ENCODE results near the gene IL16.

Gene IL16

DNA sequence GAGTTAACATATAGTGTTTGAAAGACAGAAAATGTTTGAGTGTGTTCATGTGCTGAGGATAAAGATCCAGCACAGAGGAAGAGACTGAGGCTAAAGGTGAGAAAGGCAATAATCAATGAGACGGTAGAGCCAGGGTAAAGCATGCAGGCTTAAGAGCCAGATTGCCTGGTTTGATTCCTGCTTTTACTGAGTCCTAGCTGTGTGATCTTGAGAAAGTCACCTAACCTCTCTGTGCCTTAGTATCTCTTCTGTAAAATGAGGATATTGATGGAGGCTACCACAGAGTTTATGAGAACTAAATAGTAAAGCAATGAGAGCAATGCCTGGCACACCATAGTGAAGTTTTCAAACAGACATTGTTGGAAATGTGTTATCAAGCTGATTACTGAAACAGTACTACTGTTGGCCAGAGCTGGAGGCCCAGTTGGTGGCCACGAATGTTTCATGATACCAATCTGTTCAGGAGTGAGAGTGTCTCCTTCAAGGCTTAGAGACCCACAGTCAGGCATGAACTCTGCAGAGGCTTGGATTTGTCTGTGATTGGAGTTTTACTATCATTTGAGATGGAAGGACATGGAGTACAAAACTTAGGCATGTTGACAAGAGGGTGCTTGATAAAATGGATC lies 26.8 kb downstream of the IL16 start:
- no peak for TF ChIP-seq JUND (IDR thresholded peaks at IDR 0.05; ENCODE audit: low read depth)
- DNase-seq (ENCODE audit: low read depth in 1 of 2, low spot score in 1 of 2) = no peak
- in situ Hi-C loops (cut with HindIII; ENCODE audit: low pct_unique_long_range_greater_than_20kb, low sequenced_read_pairs) = no loop called here

DNA sequence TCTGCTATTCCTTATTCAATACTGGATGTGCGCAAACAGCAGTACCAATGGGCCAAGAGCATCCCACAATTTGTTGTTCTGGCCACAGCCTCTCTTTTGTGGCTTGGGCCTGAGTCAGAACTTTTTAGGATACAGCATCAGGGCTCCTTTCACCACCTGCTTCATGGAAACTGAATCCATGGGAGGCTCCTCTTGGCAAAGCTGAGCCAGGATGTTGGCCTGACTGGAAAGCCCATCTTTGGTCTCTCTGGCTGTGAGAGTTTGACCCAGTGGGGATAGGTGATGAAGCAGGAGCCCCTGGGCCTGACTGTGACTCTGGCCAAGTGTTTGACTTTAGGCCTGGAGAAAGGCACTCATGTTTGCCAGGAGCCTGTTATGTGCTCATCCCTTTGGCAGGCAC lies 27.6 kb downstream of the IL16 start:
- no peak for TF ChIP-seq JUND (IDR thresholded peaks at IDR 0.05; ENCODE audit: low read depth)
- in situ Hi-C loops (cut with HindIII; ENCODE audit: low pct_unique_long_range_greater_than_20kb, low sequenced_read_pairs) = no loop called here
- no peak for DNase-seq (ENCODE audit: low read depth in 1 of 2, low spot score in 1 of 2)

- in situ Hi-C loops (cut with HindIII; ENCODE audit: low pct_unique_long_range_greater_than_20kb, low sequenced_read_pairs) = no loop called here
- no peak for TF ChIP-seq JUND (IDR thresholded peaks at IDR 0.05; ENCODE audit: low read depth)
- no peak for DNase-seq (ENCODE audit: low read depth in 1 of 2, low spot score in 1 of 2)
Observed at GRCh38 chr15:81225161-81225671, 28.5 kb downstream of the IL16 start.

- DNase-seq (ENCODE audit: low read depth in 1 of 2, low spot score in 1 of 2) = no peak
- in situ Hi-C loops (cut with HindIII; ENCODE audit: low pct_unique_long_range_greater_than_20kb, low sequenced_read_pairs) = no loop called here
- no peak for TF ChIP-seq JUND (IDR thresholded peaks at IDR 0.05; ENCODE audit: low read depth)
Observed at GRCh38 chr15:81227716-81228115, 31.0 kb downstream of the IL16 start.

DNA sequence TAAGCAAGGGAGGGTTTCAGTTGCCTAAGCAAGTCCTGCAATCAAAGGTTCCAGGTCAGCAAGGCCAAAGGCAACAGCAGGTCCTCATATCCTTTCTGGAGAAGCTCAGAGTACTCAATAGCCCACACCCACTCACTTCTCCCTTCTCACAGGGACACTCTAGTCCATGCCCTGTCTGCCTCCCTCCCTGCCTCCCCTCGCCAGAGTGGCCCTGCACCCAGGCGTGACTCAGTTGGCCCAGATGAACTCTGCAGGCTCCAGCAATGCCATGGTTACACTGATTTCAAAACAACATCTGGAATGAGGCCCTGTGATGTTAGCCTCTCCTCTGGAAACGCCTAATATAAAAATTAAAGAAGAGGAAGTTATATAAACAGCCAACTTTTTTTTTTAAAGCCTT lies 32.9 kb downstream of the IL16 start:
- no peak for TF ChIP-seq JUND (IDR thresholded peaks at IDR 0.05; ENCODE audit: low read depth)
- no peak for DNase-seq (ENCODE audit: low read depth in 1 of 2, low spot score in 1 of 2)
- in situ Hi-C loops (cut with HindIII; ENCODE audit: low pct_unique_long_range_greater_than_20kb, low sequenced_read_pairs) = no loop called here

DNA sequence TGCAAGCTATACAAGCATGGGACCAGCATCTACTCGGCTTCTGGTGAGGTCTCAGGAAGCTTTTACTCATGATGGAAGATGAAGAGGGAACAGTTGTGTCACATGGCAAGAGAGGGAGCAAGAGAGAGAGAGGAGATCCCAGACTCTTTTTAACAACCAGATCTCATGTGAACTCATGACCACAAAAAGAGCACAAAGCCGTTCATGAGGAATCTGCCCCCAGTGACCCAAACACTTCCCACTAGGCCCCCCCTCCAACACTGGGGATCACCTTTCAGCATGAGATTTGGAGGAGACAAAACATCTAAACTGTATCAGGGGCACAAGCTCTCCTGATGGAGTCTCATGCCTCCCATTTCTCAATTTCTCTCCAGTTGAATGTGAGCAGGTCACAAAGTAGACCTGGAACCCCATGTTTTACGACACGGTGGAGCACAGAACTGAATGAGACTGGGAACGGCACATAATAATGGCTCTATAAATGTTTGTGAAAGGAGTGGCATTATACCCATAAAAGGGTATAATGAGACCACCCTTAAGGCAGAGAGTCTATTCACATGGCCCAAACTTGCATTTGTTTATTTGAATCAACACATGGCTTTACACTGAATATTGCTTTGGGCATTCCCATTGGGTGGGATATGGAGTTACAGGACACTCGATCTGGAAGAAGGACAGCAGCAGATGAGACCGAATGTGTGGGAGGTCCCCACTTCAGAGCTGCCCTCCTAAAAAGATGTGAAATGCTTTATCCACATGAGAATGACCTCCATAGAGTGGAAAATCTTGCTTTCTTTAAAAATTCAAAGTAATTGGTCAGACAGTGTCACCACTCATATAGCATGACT lies 38.8 kb downstream of the IL16 start:
- no peak for TF ChIP-seq JUND (IDR thresholded peaks at IDR 0.05; ENCODE audit: low read depth)
- no peak for DNase-seq (ENCODE audit: low read depth in 1 of 2, low spot score in 1 of 2)
- in situ Hi-C loops (cut with HindIII; ENCODE audit: low pct_unique_long_range_greater_than_20kb, low sequenced_read_pairs) = no loop called here

DNA sequence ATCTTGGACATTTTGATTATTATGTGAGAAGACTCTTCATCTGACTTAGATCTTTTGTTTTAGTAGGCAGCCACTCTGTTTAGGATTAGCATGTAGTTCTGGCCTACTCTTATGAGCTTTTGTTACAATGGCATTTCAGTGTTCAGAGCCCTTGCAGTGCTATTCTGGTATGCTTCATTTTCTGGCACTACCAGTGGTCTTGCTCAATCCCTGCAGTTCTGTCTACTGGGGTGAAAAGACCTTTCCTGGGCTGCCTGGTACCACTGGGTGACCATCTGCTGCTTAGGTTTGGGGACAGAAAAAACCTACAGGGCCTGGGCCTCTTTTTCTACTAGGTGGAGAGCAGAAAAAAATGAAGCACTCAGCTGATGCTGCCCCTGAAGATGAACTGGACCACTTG lies 42.5 kb downstream of the IL16 start:
- in situ Hi-C loops (cut with HindIII; ENCODE audit: low pct_unique_long_range_greater_than_20kb, low sequenced_read_pairs) = no loop called here
- no peak for DNase-seq (ENCODE audit: low read depth in 1 of 2, low spot score in 1 of 2)
- TF ChIP-seq JUND (IDR thresholded peaks at IDR 0.05; ENCODE audit: low read depth) = no peak

DNA sequence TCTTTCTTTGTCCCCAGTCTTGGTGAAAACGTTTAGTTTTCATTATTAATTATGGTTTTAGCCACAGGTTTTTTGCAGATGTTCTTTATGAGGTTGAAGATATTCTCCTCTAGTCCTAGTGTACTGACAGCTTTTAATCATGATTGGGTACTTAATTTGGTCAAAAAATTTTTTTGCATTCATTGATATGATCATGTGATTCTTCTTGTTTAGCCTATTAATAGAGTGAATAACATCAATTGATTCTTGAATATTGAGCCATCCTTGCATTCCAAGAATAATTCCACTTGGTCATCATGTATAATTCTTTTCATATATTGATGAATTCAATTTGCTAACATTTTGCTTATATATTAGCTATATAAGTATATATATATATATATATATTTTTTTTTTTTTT lies 46.1 kb downstream of the IL16 start:
- TF ChIP-seq JUND (IDR thresholded peaks at IDR 0.05; ENCODE audit: low read depth) = no peak
- no peak for DNase-seq (ENCODE audit: low read depth in 1 of 2, low spot score in 1 of 2)
- in situ Hi-C loops (cut with HindIII; ENCODE audit: low pct_unique_long_range_greater_than_20kb, low sequenced_read_pairs) = no loop called here

DNA sequence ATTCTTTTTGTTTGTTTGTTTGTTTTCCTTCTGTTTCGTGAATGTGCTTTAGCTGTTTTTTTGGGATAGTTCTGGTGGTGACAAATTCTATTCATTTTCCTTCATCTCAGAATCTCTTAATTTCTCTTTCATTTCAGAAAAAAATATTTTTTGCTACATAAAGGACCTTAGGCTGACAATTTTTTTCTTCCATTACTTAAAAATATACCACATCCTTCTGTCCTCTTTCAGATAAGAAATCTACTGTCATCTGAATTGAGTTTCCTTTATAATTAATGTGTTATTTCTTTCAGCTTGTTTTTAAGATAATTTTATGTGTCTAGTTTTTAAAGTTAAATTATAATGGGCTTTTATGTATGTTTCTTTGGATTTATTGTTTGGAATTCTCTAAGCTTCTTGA lies 47.6 kb downstream of the IL16 start:
- no peak for TF ChIP-seq JUND (IDR thresholded peaks at IDR 0.05; ENCODE audit: low read depth)
- in situ Hi-C loops (cut with HindIII; ENCODE audit: low pct_unique_long_range_greater_than_20kb, low sequenced_read_pairs) = no loop called here
- DNase-seq (ENCODE audit: low read depth in 1 of 2, low spot score in 1 of 2) = no peak

- in situ Hi-C loops (cut with HindIII; ENCODE audit: low pct_unique_long_range_greater_than_20kb, low sequenced_read_pairs) = no loop called here
- no peak for TF ChIP-seq JUND (IDR thresholded peaks at IDR 0.05; ENCODE audit: low read depth)
- no peak for DNase-seq (ENCODE audit: low read depth in 1 of 2, low spot score in 1 of 2)
Observed at GRCh38 chr15:81253846-81254245, 57.2 kb downstream of the IL16 start.

GRCh38 chr15:81254277-81254915 lies 57.7 kb downstream of the IL16 start:
- TF ChIP-seq JUND (IDR thresholded peaks at IDR 0.05; ENCODE audit: low read depth) = no peak
- in situ Hi-C loops (cut with HindIII; ENCODE audit: low pct_unique_long_range_greater_than_20kb, low sequenced_read_pairs) = no loop called here
- no peak for DNase-seq (ENCODE audit: low read depth in 1 of 2, low spot score in 1 of 2)

GRCh38 chr15:81254916-81255290 lies 58.2 kb downstream of the IL16 start:
- in situ Hi-C loops (cut with HindIII; ENCODE audit: low pct_unique_long_range_greater_than_20kb, low sequenced_read_pairs) = no loop called here
- no peak for DNase-seq (ENCODE audit: low read depth in 1 of 2, low spot score in 1 of 2)
- no peak for TF ChIP-seq JUND (IDR thresholded peaks at IDR 0.05; ENCODE audit: low read depth)

Data from T47D (cell line).